ENCODE data around the gene SELENOO.

Gene SELENOO

GRCh38 chr22:50184004-50184901 lies 16.6 kb upstream of the SELENOO start:
- no peak for DNase-seq (ENCODE audit: low read depth in 3 of 3)

GRCh38 chr22:50184902-50185374 lies 15.9 kb upstream of the SELENOO start:
- DNase-seq (ENCODE audit: low read depth in 3 of 3), result no peak

- peak; percentile 76 to 88 (median 81) for DNase-seq (ENCODE audit: low read depth in 3 of 3)
These were observed 15.3 kb upstream of the SELENOO start, which contains the start of gene TRABD for GRCh38 chr22:50185375-50186087. Gene TRABD, plus strand, starts transcription at chr22:50185913. Its CDS starts 7,148 bp downstream, at chr22:50193061.

GRCh38 chr22:50186181-50186714 lies 14.6 kb upstream of the SELENOO start:
- DNase-seq (ENCODE audit: low read depth in 3 of 3), result no peak

GRCh38 chr22:50186761-50187523 lies 13.9 kb upstream of the SELENOO start:
- DNase-seq (ENCODE audit: low read depth in 3 of 3), result no peak

GRCh38 chr22:50188356-50188755 lies 12.5 kb upstream of the SELENOO start:
- no peak for DNase-seq (ENCODE audit: low read depth in 3 of 3)

- DNase-seq (ENCODE audit: low read depth in 3 of 3), result no peak
These were observed 11.5 kb upstream of the SELENOO start for GRCh38 chr22:50189184-50189848.

GRCh38 chr22:50189849-50190181 lies 11.0 kb upstream of the SELENOO start:
- DNase-seq (ENCODE audit: low read depth in 3 of 3), result no peak

- peak; percentile 31 to 75 (median 51) for DNase-seq (ENCODE audit: low read depth in 3 of 3)
These were observed 10.4 kb upstream of the SELENOO start for GRCh38 chr22:50190182-50190940.

GRCh38 chr22:50190941-50191741 lies 9.7 kb upstream of the SELENOO start:
- DNase-seq (ENCODE audit: low read depth in 3 of 3), result peak; percentile 47 to 66 (median 48)

GRCh38 chr22:50192436-50193204 lies 8.2 kb upstream of the SELENOO start:
- no peak for DNase-seq (ENCODE audit: low read depth in 3 of 3)

GRCh38 chr22:50193621-50194020 lies 7.2 kb upstream of the SELENOO start:
- DNase-seq (ENCODE audit: low read depth in 3 of 3), result no peak

- DNase-seq (ENCODE audit: low read depth in 3 of 3), result no peak
These were observed 6.6 kb upstream of the SELENOO start for GRCh38 chr22:50194037-50194805.

GRCh38 chr22:50196256-50196655 lies 4.6 kb upstream of the SELENOO start:
- DNase-seq (ENCODE audit: low read depth in 3 of 3), result no peak

GRCh38 chr22:50197000-50197800 lies 3.6 kb upstream of the SELENOO start:
- no peak for DNase-seq (ENCODE audit: low read depth in 3 of 3)

- DNase-seq (ENCODE audit: low read depth in 3 of 3), result no peak
These were observed 2.8 kb upstream of the SELENOO start for GRCh38 chr22:50197856-50198623.

Measured in stimulated activated CD4-positive, alpha-beta T cell treated with anti-CD3 and anti-CD28 coated beads, TNF-alpha, amount 100 ng/mL, for 24 hours (primary cell).